ENCODE measurements around the gene MYH9.

- TF ChIP-seq REST (IDR thresholded peaks at IDR 0.05) = no peak
- no peak for TF ChIP-seq ATF3 (IDR thresholded peaks at IDR 0.05)
- TF ChIP-seq CTCF (IDR thresholded peaks at IDR 0.05; ENCODE audit: low read depth, low read length, missing input control) = no peak
- no peak for TF ChIP-seq TAF1 (conservative IDR thresholded peaks at IDR 0.05)
- TF ChIP-seq FOXA2 (IDR thresholded peaks at IDR 0.05) = no peak
- no peak for TF ChIP-seq RAD21 (IDR thresholded peaks at IDR 0.05)
Observed at GRCh38 chr22:36256478-36256877, 131.3 kb downstream of the MYH9 start.
